Measurements from ENCODE around the gene ABCA13.

The ABCA13 gene

DNA sequence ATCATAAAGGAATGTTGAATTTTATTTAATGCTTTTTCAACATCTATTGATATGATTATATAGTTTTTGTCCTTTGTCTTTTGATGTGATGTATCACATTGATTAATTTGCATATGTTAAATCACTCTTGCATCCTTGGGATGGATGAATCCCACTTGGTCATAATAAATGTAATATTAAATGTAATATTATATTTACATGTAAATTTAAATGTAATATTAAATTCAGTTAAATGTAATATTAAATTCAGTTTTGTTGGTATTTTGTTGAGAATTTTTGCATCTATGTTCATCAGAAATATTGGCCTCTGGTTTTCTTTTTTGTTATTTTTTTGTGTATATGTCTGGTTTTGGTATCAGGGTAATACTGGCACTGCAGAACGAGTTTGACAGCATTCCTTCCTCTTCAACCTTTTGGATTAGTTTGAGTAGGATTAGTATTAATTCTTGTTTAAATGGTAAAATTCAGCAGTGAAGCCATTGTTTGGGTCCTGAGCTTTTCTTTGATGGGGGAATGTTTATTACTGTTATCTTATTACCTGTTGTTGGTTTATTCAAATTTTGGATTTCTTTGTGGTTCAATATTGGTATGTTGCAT, 37.8 kb downstream of the ABCA13 start:
- Histone ChIP-seq H3K9me2 (replicated peaks; ENCODE audit: low read depth, low read length) (no peaks in the 10 kb centered on the region), H3K9ac (ENCODE audit: low read depth, low read length, poor library complexity, severe bottlenecking) (no peak overlapping the region), H2AFZ (ENCODE audit: low read length) (no peak overlapping the region), H4K20me1 (ENCODE audit: insufficient read depth, low read length, poor library complexity, severe bottlenecking) (no peaks in the 10 kb centered on the region), H3K27me3 (ENCODE audit: insufficient read depth, low read length, poor library complexity, severe bottlenecking) (no peaks in the 10 kb centered on the region), H3K9me3 (ENCODE audit: insufficient read depth, low read depth, low read length) (no peaks in the 10 kb centered on the region), H3K4me2 (ENCODE audit: low read depth, low read length, poor library complexity, severe bottlenecking) (no peak overlapping the region), H3K4me1 (ENCODE audit: insufficient read depth, low read length, poor library complexity, severe bottlenecking) (no peaks in the 10 kb centered on the region), H3F3A (ENCODE audit: low read depth) (no peaks in the 10 kb centered on the region), H3K36me3 (ENCODE audit: insufficient read depth, low read length) (no peaks in the 10 kb centered on the region), H3K79me2 (ENCODE audit: insufficient read depth, low read length) (no peaks in the 10 kb centered on the region), H3K4me3 (ENCODE audit: low read length, poor library complexity, severe bottlenecking) (no peak overlapping the region)
- TF ChIP-seq CTCF (conservative IDR thresholded peaks at IDR 0.05; ENCODE audit: low read length) (no peak), EZH2phosphoT487 (IDR thresholded peaks at IDR 0.05; ENCODE audit: borderline replicate concordance) (no peak)

- no peaks in the 10 kb centered on the region for H3K36me3 ChIP-seq (ENCODE audit: insufficient read depth, low read length)
- no peak overlapping the region for H2AFZ ChIP-seq (ENCODE audit: low read length)
- no peaks in the 10 kb centered on the region for H3K9me2 ChIP-seq (replicated peaks; ENCODE audit: low read depth, low read length)
- H3K4me2 ChIP-seq (ENCODE audit: low read depth, low read length, poor library complexity, severe bottlenecking): no peak overlapping the region
- H3K4me3 ChIP-seq (ENCODE audit: low read length, poor library complexity, severe bottlenecking): no peak overlapping the region
- H4K20me1 ChIP-seq (ENCODE audit: insufficient read depth, low read length, poor library complexity, severe bottlenecking): no peaks in the 10 kb centered on the region
- H3K4me1 ChIP-seq (ENCODE audit: insufficient read depth, low read length, poor library complexity, severe bottlenecking): no peaks in the 10 kb centered on the region
- no peaks in the 10 kb centered on the region for H3K79me2 ChIP-seq (ENCODE audit: insufficient read depth, low read length)
- no peaks in the 10 kb centered on the region for H3K27me3 ChIP-seq (ENCODE audit: insufficient read depth, low read length, poor library complexity, severe bottlenecking)
- no peaks in the 10 kb centered on the region for H3F3A ChIP-seq (ENCODE audit: low read depth)
- TF ChIP-seq EZH2phosphoT487 (IDR thresholded peaks at IDR 0.05; ENCODE audit: borderline replicate concordance) (no peak), CTCF (conservative IDR thresholded peaks at IDR 0.05; ENCODE audit: low read length) (no peak)
- H3K9me3 ChIP-seq (ENCODE audit: insufficient read depth, low read depth, low read length): no peaks in the 10 kb centered on the region
- no peak overlapping the region for H3K9ac ChIP-seq (ENCODE audit: low read depth, low read length, poor library complexity, severe bottlenecking)
These were observed 42.0 kb downstream of the ABCA13 start for GRCh38 chr7:48213226-48213625.

GRCh38 chr7:48217266-48217665, 46.0 kb downstream of the ABCA13 start:
- H3K9ac ChIP-seq (ENCODE audit: low read depth, low read length, poor library complexity, severe bottlenecking): no peak overlapping the region
- 0 out of 2 replicates have a peak, but pooled peaks cover 3% of the 10 kb centered on the region for H3K9me3 ChIP-seq (ENCODE audit: insufficient read depth, low read depth, low read length)
- H3K4me3 ChIP-seq (ENCODE audit: low read length, poor library complexity, severe bottlenecking): no peak overlapping the region
- H3K4me2 ChIP-seq (ENCODE audit: low read depth, low read length, poor library complexity, severe bottlenecking): no peak overlapping the region
- H2AFZ ChIP-seq (ENCODE audit: low read length): no peak overlapping the region
- H3K4me1 ChIP-seq (ENCODE audit: insufficient read depth, low read length, poor library complexity, severe bottlenecking): no peaks in the 10 kb centered on the region
- no peaks in the 10 kb centered on the region for H3K36me3 ChIP-seq (ENCODE audit: insufficient read depth, low read length)
- H3K27me3 ChIP-seq (ENCODE audit: insufficient read depth, low read length, poor library complexity, severe bottlenecking): no peaks in the 10 kb centered on the region
- no peaks in the 10 kb centered on the region for H3F3A ChIP-seq (ENCODE audit: low read depth)
- H3K79me2 ChIP-seq (ENCODE audit: insufficient read depth, low read length): no peaks in the 10 kb centered on the region
- H3K9me2 ChIP-seq (replicated peaks; ENCODE audit: low read depth, low read length): no peaks in the 10 kb centered on the region
- TF ChIP-seq CTCF (conservative IDR thresholded peaks at IDR 0.05; ENCODE audit: low read length) (no peak), EZH2phosphoT487 (IDR thresholded peaks at IDR 0.05; ENCODE audit: borderline replicate concordance) (no peak)
- no peaks in the 10 kb centered on the region for H4K20me1 ChIP-seq (ENCODE audit: insufficient read depth, low read length, poor library complexity, severe bottlenecking)

Data from Loucy (cell line).